Loucy (cell line): ENCODE results near the gene CEACAM16.
"Not testable (repeated sequence)": the region's sequence is repeated elsewhere in the genome, so short reads cannot be mapped to it uniquely, and the experiment has no call there.

Source experiments
- H2AFZ ChIP-seq: fragments of 200-600 bp; sonication (generic); 2 replicates; pipeline ENCODE4 v1.6.0; 2016; ENCODE audit warnings: antibody characterized with exemption, mild to moderate bottlenecking, low read length, moderate library complexity
- H3F3A ChIP-seq: fragments of 200-600 bp; 2 replicates; pipeline ENCODE4 v1.6.0; 2016; ENCODE audit warnings: antibody characterized with exemption, low read depth, mild to moderate bottlenecking
- H3K27me3 ChIP-seq: fragments of 200-600 bp; sonication (generic); 2 replicates; pipeline ENCODE4 v1.6.1; 2014; ENCODE audit warnings: low read length, mild to moderate bottlenecking; ENCODE audit not compliant: insufficient read depth, poor library complexity, severe bottlenecking
- H3K36me3 ChIP-seq: fragments of 200-600 bp; sonication (generic); 2 replicates; pipeline ENCODE4 v1.6.1; 2016; ENCODE audit warnings: low read length; ENCODE audit not compliant: insufficient read depth
- H3K4me1 ChIP-seq: fragments of 200-600 bp; sonication (generic); 2 replicates; pipeline ENCODE4 v1.5.1; 2014; ENCODE audit warnings: low read length, mild to moderate bottlenecking; ENCODE audit not compliant: insufficient read depth, poor library complexity, severe bottlenecking
- H3K4me2 ChIP-seq: fragments of 200-600 bp; sonication (generic); 2 replicates; pipeline ENCODE4 v1.6.0; 2014; ENCODE audit warnings: antibody characterized with exemption, low read length, low read depth, mild to moderate bottlenecking; ENCODE audit not compliant: poor library complexity, severe bottlenecking
- H3K4me3 ChIP-seq: fragments of 200-600 bp; sonication (generic); 2 replicates; pipeline ENCODE4 v1.5.1; 2014; ENCODE audit warnings: low read length, mild to moderate bottlenecking, mixed read lengths; ENCODE audit not compliant: poor library complexity, severe bottlenecking
- H3K79me2 ChIP-seq: fragments of 200-600 bp; sonication (generic); 2 replicates; pipeline ENCODE4 v1.6.1; 2014; ENCODE audit warnings: low read length; ENCODE audit not compliant: insufficient read depth
- H3K9ac ChIP-seq: fragments of 200-600 bp; sonication (generic); 2 replicates; pipeline ENCODE4 v1.6.0; 2014; ENCODE audit warnings: mild to moderate bottlenecking, low read depth, low read length, moderate library complexity; ENCODE audit not compliant: poor library complexity, severe bottlenecking
- H3K9me2 ChIP-seq: fragments of 200-600 bp; sonication (generic); replicated peaks from 2 replicates; pipeline ENCODE4 v1.6.1; 2016; ENCODE audit warnings: low read depth, low read length, mixed read lengths
- H3K9me3 ChIP-seq: fragments of 200-600 bp; sonication (generic); 2 replicates; pipeline ENCODE4 v1.6.1; 2014; ENCODE audit warnings: mild to moderate bottlenecking, antibody characterized with exemption, low read length, low read depth; ENCODE audit not compliant: insufficient read depth
- H4K20me1 ChIP-seq: fragments of 200-600 bp; sonication (generic); 2 replicates; pipeline ENCODE4 v1.6.0; 2014; ENCODE audit warnings: antibody characterized with exemption, low read length, mild to moderate bottlenecking; ENCODE audit not compliant: insufficient read depth, poor library complexity, severe bottlenecking
- CTCF ChIP-seq: fragments of 200-600 bp; sonication (generic); conservative IDR thresholded peaks from 2 replicates; pipeline ENCODE4 v1.5.1; 2014; ENCODE audit warnings: mild to moderate bottlenecking, antibody characterized with exemption, low read length
- EZH2phosphoT487 ChIP-seq: fragments of 200-600 bp; IDR thresholded peaks from 2 replicates; pipeline ENCODE4 v1.6.1; 2018; ENCODE audit warnings: antibody characterized with exemption, mild to moderate bottlenecking, moderate library complexity, borderline replicate concordance

The CEACAM16 gene

GRCh38 chr19:44668985-44669764, 29.8 kb upstream of the CEACAM16 start:
- Histone ChIP-seq H3K9me2 (no peaks in the 10 kb centered on the region), H3K4me1 (no peaks in the 10 kb centered on the region), H3K36me3 (no peaks in the 10 kb centered on the region), H3K27me3 (no peaks in the 10 kb centered on the region), H3K4me2 (no peak overlapping the region), H3K4me3 (no peak overlapping the region), H3K9ac (no peak overlapping the region), H3K9me3 (peaks cover 2% of the 10 kb centered on the region; the same call in 1 of the 2 replicates), H4K20me1 (no peaks in the 10 kb centered on the region), H2AFZ (no peak overlapping the region), H3F3A (no peaks in the 10 kb centered on the region), H3K79me2 (no peaks in the 10 kb centered on the region)
- no peak for TF ChIP-seq EZH2phosphoT487
- TF ChIP-seq CTCF, result no peak

GRCh38 chr19:44670027-44670426, 28.9 kb upstream of the CEACAM16 start:
- H3K36me3 ChIP-seq, result not testable (repeated sequence)

DNA sequence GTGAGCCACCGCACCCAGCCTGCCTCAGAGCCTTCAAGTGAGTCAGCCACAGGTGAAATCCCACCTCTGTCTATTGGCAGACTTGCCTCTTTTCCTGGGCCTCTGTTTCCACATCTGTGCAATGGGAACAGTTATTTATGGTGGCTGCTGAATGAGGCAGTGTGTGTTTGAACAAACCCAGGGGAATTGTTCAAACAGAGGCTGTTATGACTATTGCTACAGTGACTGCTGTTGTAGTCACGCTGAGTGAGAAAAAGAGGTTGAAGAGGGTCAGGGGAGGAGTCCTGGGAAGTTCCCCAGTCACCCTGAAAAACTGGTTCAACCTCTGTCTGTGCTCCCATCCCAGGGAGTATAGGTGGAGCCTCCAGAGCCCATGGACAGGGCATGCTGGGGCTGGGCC, 27.6 kb upstream of the CEACAM16 start, which contains the start of gene CEACAM19:
CEACAM19 (plus strand) TSS at position 83 of the 400 bp plus-strand sequence. CDS start 450 bp downstream, outside the sequence.
- Histone ChIP-seq H4K20me1 (no peaks in the 10 kb centered on the region), H3K36me3 (no peaks in the 10 kb centered on the region), H2AFZ (no peak within 1 kb of the TSS), H3K9me3 (peaks cover 2% of the 10 kb centered on the region; the same call in 1 of the 2 replicates), H3K9ac (no peak within 1 kb of the TSS), H3K79me2 (no peaks in the 10 kb centered on the region), H3K4me1 (no peaks in the 10 kb centered on the region), H3F3A (no peaks in the 10 kb centered on the region), H3K27me3 (no peaks in the 10 kb centered on the region), H3K4me3 (no peak within 1 kb of the TSS), H3K9me2 (no peaks in the 10 kb centered on the region), H3K4me2 (no peak within 1 kb of the TSS)
- TF ChIP-seq EZH2phosphoT487, result no peak
- no peak for TF ChIP-seq CTCF

More at GRCh38 chr19:44670027-44670426, 28.9 kb upstream of the CEACAM16 start:
- H3K4me1 ChIP-seq, H3K9ac ChIP-seq, H3K4me2 ChIP-seq, H3K9me3 ChIP-seq, H3K27me3 ChIP-seq, H3K9me2 ChIP-seq, H3K79me2 ChIP-seq, H3K4me3 ChIP-seq, H4K20me1 ChIP-seq, H2AFZ ChIP-seq, H3F3A ChIP-seq: not testable (repeated sequence)

DNA sequence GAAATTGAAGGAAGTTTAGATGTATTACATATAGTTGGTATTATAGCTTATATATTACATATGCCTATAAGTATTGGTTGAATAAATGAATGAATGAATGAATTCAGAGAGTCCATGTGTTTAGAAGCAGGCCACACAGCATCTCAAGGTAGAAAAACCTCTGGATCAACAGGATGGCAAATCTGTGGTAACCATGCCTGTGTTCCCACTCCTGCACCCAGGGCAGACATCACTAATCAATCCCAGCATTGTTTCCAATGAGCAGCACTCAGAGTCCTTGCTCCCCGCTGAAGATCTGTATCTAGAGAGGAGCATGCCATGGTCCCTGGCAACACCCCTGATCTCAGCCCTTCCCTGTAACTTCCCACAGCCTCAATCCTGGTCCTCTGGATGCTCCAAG, 26.7 kb upstream of the CEACAM16 start:
- H3F3A ChIP-seq, result no peaks in the 10 kb centered on the region

More for the DNA sequence above, 26.7 kb upstream of the CEACAM16 start:
- TF ChIP-seq CTCF (no peak), EZH2phosphoT487 (no peak)
- no peak overlapping the region for H3K4me2 ChIP-seq
- no peak overlapping the region for H2AFZ ChIP-seq
- no peaks in the 10 kb centered on the region for H3K79me2 ChIP-seq
- H4K20me1 ChIP-seq, result no peaks in the 10 kb centered on the region
- H3K36me3 ChIP-seq, result no peaks in the 10 kb centered on the region
- no peaks in the 10 kb centered on the region for H3K27me3 ChIP-seq
- H3K4me1 ChIP-seq, result no peaks in the 10 kb centered on the region
- H3K9me2 ChIP-seq, result no peaks in the 10 kb centered on the region
- no peak overlapping the region for H3K4me3 ChIP-seq
- H3K9me3 ChIP-seq, result peaks cover 2% of the 10 kb centered on the region; the same call in 1 of the 2 replicates
- no peak overlapping the region for H3K9ac ChIP-seq
